HK-2 (cell line): ENCODE results near the gene HES4.
"Not testable (repeated sequence)": the region's sequence is repeated elsewhere in the genome, so short reads cannot be mapped to it uniquely, and the experiment has no call there.

Experiments
- DNase-seq: peaks from one replicate; pipeline ENCODE4 v3.0.0-alpha.2; 2018; ENCODE audit not compliant: unreplicated experiment

The HES4 gene

GRCh38 chr1:997993-998744 is 1.7 kb downstream of the HES4 start:
- DNase-seq: no peak

GRCh38 chr1:997713-997992 is 2.2 kb downstream of the HES4 start:
- no peak for DNase-seq

GRCh38 chr1:996851-997712 is 2.8 kb downstream of the HES4 start:
- no peak for DNase-seq

GRCh38 chr1:995665-996633 is 3.9 kb downstream of the HES4 start:
- no peak for DNase-seq

GRCh38 chr1:994546-994945 is 5.4 kb downstream of the HES4 start:
- DNase-seq: not testable (repeated sequence)

- no peak for DNase-seq
Measured at GRCh38 chr1:993379-993995, 6.4 kb downstream of the HES4 start.

- DNase-seq: no peak
Measured at GRCh38 chr1:992362-992761, 7.5 kb downstream of the HES4 start.

GRCh38 chr1:991895-992294 is 8.0 kb downstream of the HES4 start:
- DNase-seq: no peak

GRCh38 chr1:991275-991674 is 8.6 kb downstream of the HES4 start:
- DNase-seq: not testable (repeated sequence)

- not testable (repeated sequence) for DNase-seq
Measured at GRCh38 chr1:988061-988460, 11.8 kb downstream of the HES4 start.

- no peak for DNase-seq
Measured at GRCh38 chr1:985126-985525, 14.8 kb downstream of the HES4 start.

- no peak for DNase-seq
Measured at GRCh38 chr1:984476-984814, 15.5 kb downstream of the HES4 start.

GRCh38 chr1:983798-984475 is 16.0 kb downstream of the HES4 start:
- peak; percentile 61 for DNase-seq

- DNase-seq: no peak
Measured at GRCh38 chr1:982765-983436, 17.0 kb downstream of the HES4 start.

GRCh38 chr1:981955-982558 is 17.8 kb downstream of the HES4 start, which contains the start of gene PERM1:
TSS of gene PERM1 (minus strand) at chr1:982093. CDS start at chr1:981029, 1,064 bp downstream.
- DNase-seq: no peak

GRCh38 chr1:981491-981954 is 18.4 kb downstream of the HES4 start:
- no peak for DNase-seq

- no peak for DNase-seq
Measured at GRCh38 chr1:980602-981395, 19.1 kb downstream of the HES4 start.

- no peak for DNase-seq
Measured at GRCh38 chr1:980137-980571, 19.7 kb downstream of the HES4 start.

GRCh38 chr1:979744-980072 is 20.2 kb downstream of the HES4 start:
- DNase-seq: no peak
